ENCODE measurements around the gene ATXN2L. TPM values are rescaled to one million over a fixed set of nuclear protein-coding genes. Genes with fewer than 3 reads are reported as not detected.
A peak's percentile ranks its signal among the peaks of the same experiment; 100 is the strongest.

ATXN2L gene
- total and polyA plus RNA-seq, 2 of the 13 experiments (the other 11 are each of a cell fraction or from before 2014, with no cell fraction given) = 40.8 to 55.1 TPM

DNA sequence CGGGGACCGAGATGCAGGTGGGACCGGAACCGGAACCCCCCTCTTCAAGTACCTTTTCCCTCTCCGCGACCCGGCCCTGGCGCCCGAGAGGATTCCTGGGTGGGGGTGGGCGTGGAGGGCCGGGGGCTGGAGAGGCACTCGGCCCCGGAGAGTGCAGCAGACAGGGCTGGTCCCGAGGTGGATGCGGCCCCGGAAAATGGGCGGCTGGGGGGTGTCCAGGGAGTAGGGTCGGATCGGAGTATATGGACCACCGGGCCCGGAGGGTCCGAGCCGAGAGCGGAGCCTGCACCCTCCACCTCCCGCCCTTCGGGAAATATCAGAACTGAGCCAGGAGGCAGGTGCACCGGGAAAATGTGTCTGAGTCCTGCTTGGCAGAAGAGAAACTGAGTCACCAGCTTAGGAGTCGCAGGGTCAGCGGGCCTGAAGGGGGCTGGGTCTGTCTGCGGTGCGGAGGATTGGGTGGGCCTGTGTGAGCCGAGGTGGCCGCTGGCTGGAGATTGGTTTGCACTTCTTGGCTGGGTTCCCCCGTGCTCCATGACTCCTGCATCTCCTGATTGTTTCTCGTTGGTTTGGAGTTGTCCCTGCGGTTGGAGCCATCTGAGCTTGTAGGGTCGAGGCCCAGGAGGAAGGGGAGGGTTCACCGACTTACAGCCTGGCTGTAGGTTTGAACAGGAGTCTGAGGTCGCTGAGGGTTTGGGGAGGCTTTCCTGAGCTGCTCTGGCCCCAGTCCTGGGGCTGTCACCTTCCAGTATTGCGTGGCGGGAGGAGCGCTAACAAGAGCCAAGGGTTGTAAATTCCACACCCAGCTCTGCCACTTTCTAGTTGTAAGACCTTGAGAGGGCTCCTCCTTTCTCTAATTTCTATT lies 41.4 kb downstream of the ATXN2L start (continued):
- TF ChIP-seq KDM6A (CRISPR knock-in tag; IDR thresholded peaks at IDR 0.05; ENCODE audit: low read depth) = no peak
- no peak for TF ChIP-seq RBFOX2 (IDR thresholded peaks at IDR 0.05; ENCODE audit: low read depth, low read length)
- TF ChIP-seq, protein P1, sequence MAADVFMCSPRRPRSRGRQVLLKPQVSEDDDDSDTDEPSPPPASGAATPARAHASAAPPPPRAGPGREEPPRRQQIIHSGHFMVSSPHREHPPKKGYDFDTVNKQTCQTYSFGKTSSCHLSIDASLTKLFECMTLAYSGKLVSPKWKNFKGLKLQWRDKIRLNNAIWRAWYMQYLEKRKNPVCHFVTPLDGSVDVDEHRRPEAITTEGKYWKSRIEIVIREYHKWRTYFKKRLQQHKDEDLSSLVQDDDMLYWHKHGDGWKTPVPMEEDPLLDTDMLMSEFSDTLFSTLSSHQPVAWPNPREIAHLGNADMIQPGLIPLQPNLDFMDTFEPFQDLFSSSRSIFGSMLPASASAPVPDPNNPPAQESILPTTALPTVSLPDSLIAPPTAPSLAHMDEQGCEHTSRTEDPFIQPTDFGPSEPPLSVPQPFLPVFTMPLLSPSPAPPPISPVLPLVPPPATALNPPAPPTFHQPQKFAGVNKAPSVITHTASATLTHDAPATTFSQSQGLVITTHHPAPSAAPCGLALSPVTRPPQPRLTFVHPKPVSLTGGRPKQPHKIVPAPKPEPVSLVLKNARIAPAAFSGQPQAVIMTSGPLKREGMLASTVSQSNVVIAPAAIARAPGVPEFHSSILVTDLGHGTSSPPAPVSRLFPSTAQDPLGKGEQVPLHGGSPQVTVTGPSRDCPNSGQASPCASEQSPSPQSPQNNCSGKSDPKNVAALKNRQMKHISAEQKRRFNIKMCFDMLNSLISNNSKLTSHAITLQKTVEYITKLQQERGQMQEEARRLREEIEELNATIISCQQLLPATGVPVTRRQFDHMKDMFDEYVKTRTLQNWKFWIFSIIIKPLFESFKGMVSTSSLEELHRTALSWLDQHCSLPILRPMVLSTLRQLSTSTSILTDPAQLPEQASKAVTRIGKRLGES (CRISPR knock-in tag; IDR thresholded peaks at IDR 0.05; ENCODE audit: borderline replicate concordance) = no peak
- TF ChIP-seq KDM5A (IDR thresholded peaks at IDR 0.05; ENCODE audit: borderline replicate concordance, low read length) = peak; percentile 96
- TF ChIP-seq EP300 (IDR thresholded peaks at IDR 0.05; ENCODE audit: low read depth in 2 of 2, low read length in 2 of 2) = no peak; a peak in 1 of 4 replicates
- TF ChIP-seq EP300 (CRISPR knock-in tag; IDR thresholded peaks at IDR 0.05; ENCODE audit: borderline replicate concordance) = no peak
- TF ChIP-seq ZNF615 (CRISPR knock-in tag; IDR thresholded peaks at IDR 0.05; ENCODE audit: borderline replicate concordance) = no peak
- 0 out of 2 replicates have a peak, but pooled peaks have one; percentile 11 for TF ChIP-seq FOSL2 (CRISPR knock-in tag; IDR thresholded peaks at IDR 0.05)
- TF ChIP-seq ZNF468 (CRISPR knock-in tag; IDR thresholded peaks at IDR 0.05) = no peak
- TF ChIP-seq ZNF234 (CRISPR knock-in tag; conservative IDR thresholded peaks at IDR 0.05) = 0 out of 2 replicates have a peak, but pooled peaks have one; percentile 63
- TF ChIP-seq, protein P2, sequence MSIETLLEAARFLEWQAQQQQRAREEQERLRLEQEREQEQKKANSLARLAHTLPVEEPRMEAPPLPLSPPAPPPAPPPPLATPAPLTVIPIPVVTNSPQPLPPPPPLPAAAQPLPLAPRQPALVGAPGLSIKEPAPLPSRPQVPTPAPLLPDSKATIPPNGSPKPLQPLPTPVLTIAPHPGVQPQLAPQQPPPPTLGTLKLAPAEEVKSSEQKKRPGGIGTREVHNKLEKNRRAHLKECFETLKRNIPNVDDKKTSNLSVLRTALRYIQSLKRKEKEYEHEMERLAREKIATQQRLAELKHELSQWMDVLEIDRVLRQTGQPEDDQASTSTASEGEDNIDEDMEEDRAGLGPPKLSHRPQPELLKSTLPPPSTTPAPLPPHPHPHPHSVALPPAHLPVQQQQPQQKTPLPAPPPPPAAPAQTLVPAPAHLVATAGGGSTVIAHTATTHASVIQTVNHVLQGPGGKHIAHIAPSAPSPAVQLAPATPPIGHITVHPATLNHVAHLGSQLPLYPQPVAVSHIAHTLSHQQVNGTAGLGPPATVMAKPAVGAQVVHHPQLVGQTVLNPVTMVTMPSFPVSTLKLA (IDR thresholded peaks at IDR 0.05) = no peak
- peak; percentile 2; the same call in 1 of the 2 replicates for TF ChIP-seq NFYB (CRISPR knock-in tag; IDR thresholded peaks at IDR 0.05)
- no peak for TF ChIP-seq KAT8 (CRISPR knock-in tag; IDR thresholded peaks at IDR 0.05)
- no peak for TF ChIP-seq EHMT2 (IDR thresholded peaks at IDR 0.05; ENCODE audit: borderline replicate concordance, low read depth, low read length)
- no peak for TF ChIP-seq HDAC1 (CRISPR knock-in tag; IDR thresholded peaks at IDR 0.05)
- TF ChIP-seq GTF2F1 (IDR thresholded peaks at IDR 0.05; ENCODE audit: low read length) = no peak
- TF ChIP-seq MEF2D (CRISPR knock-in tag; IDR thresholded peaks at IDR 0.05) = no peak
